A549 (cell line): Measurements from ENCODE around the gene HIVEP3.

Experiments
- CHD4 ChIP-seq: fragments of 200-600 bp; sonication (generic); IDR thresholded peaks from 2 replicates; pipeline ENCODE4 v1.6.1; 2016; ENCODE audit warnings: antibody characterized with exemption, mild to moderate bottlenecking, borderline replicate concordance
- ESRRA ChIP-seq: fragments of 150-350 bp; IDR thresholded peaks from 2 replicates; pipeline ENCODE4 v1.6.1; 2014; ENCODE audit warnings: mild to moderate bottlenecking, low read length, borderline replicate concordance
- FOSL2 ChIP-seq, 2 experiments: fragments of 450-650 bp in 1 of 2; fragments of >200 bp in 1 of 2; sonication (Bioruptor Twin) in 1 of 2; formaldehyde crosslinking; IDR thresholded peaks; 2 replicates each; pipeline versions ENCODE4 v1.5.0 to v1.6.1; 2016 to 2020; ENCODE audit warnings: mild to moderate bottlenecking in 1 of 2, moderate library complexity in 1 of 2
- KDM1A ChIP-seq: fragments of 200-600 bp; sonication (generic); IDR thresholded peaks from 2 replicates; pipeline ENCODE4 v1.6.1; 2016; ENCODE audit warnings: low read depth, mild to moderate bottlenecking
- MAFK ChIP-seq: fragments of 450-650 bp; IDR thresholded peaks from 2 replicates; pipeline ENCODE4 v1.6.1; 2014; ENCODE audit not compliant: partially characterized antibody
- TF ChIP-seq, protein P1 (sequence below): fragments of >200 bp; sonication (Bioruptor Twin); formaldehyde crosslinking; IDR thresholded peaks from 3 replicates; pipeline ENCODE4 v1.5.1; 2016
- TF ChIP-seq, protein P2 (sequence below): fragments of 200-600 bp; sonication (generic); IDR thresholded peaks from 2 replicates; pipeline ENCODE4 v1.6.1; 2016; ENCODE audit warnings: antibody characterized with exemption, mild to moderate bottlenecking, moderate library complexity

DNA sequence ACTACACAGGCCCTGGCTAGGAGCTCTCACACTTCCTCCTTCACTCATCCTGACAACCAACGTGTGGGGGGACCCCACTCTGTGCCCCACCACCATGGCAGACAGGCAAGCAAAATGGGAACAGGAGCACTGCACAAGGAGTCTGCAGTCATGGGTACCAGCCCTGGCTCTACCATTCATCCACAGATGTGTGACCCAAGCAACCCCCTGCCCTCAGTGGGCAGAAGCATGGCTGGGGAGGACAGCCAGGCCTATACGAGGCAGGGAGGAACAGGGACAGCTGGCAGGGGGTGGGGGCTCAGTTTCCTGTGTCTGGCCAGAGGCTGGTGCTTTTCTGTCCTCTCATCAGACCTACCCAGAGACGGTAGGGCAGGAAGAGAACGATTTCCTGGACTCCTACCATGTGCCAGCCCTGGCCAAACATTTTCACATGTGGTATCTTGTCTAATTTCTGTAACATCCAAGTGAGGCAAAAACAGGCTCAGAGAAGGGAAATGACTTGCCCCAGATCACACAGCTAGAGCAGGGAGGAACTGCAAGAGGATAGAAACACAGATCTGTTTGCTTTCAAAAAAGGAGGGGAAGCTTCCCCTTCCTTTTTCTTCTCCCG, 178.0 kb downstream of the HIVEP3 start:
- TF ChIP-seq, protein P1, sequence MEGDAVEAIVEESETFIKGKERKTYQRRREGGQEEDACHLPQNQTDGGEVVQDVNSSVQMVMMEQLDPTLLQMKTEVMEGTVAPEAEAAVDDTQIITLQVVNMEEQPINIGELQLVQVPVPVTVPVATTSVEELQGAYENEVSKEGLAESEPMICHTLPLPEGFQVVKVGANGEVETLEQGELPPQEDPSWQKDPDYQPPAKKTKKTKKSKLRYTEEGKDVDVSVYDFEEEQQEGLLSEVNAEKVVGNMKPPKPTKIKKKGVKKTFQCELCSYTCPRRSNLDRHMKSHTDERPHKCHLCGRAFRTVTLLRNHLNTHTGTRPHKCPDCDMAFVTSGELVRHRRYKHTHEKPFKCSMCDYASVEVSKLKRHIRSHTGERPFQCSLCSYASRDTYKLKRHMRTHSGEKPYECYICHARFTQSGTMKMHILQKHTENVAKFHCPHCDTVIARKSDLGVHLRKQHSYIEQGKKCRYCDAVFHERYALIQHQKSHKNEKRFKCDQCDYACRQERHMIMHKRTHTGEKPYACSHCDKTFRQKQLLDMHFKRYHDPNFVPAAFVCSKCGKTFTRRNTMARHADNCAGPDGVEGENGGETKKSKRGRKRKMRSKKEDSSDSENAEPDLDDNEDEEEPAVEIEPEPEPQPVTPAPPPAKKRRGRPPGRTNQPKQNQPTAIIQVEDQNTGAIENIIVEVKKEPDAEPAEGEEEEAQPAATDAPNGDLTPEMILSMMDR = no peak
- TF ChIP-seq MAFK = no peak
- TF ChIP-seq FOSL2 (IDR thresholded peaks at IDR 0.05) = no peak
- no peak for TF ChIP-seq FOSL2 (CRISPR knock-in tag; IDR thresholded peaks at IDR 0.05)
- no peak for TF ChIP-seq KDM1A
- no peak for TF ChIP-seq CHD4
- TF ChIP-seq ESRRA = no peak
- TF ChIP-seq, protein P2, sequence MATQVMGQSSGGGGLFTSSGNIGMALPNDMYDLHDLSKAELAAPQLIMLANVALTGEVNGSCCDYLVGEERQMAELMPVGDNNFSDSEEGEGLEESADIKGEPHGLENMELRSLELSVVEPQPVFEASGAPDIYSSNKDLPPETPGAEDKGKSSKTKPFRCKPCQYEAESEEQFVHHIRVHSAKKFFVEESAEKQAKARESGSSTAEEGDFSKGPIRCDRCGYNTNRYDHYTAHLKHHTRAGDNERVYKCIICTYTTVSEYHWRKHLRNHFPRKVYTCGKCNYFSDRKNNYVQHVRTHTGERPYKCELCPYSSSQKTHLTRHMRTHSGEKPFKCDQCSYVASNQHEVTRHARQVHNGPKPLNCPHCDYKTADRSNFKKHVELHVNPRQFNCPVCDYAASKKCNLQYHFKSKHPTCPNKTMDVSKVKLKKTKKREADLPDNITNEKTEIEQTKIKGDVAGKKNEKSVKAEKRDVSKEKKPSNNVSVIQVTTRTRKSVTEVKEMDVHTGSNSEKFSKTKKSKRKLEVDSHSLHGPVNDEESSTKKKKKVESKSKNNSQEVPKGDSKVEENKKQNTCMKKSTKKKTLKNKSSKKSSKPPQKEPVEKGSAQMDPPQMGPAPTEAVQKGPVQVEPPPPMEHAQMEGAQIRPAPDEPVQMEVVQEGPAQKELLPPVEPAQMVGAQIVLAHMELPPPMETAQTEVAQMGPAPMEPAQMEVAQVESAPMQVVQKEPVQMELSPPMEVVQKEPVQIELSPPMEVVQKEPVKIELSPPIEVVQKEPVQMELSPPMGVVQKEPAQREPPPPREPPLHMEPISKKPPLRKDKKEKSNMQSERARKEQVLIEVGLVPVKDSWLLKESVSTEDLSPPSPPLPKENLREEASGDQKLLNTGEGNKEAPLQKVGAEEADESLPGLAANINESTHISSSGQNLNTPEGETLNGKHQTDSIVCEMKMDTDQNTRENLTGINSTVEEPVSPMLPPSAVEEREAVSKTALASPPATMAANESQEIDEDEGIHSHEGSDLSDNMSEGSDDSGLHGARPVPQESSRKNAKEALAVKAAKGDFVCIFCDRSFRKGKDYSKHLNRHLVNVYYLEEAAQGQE = no peak
